PC-3 (cell line): ENCODE measurements around the gene TTC21B. TPM values are rescaled to one million over a fixed set of nuclear protein-coding genes. Genes with fewer than 3 reads are reported as not detected.

Experiments
- ATAC-seq: fragments of 200-7000 bp; cut with Tn5 transposase; 2 replicates; pipeline ENCODE4 v1.9.1; 2020; ENCODE audit warnings: mild to moderate bottlenecking, moderate library complexity
- BruUV-seq: library from RNA; stranded (reverse); fragments of 400-500 nt; replicated peaks from 2 replicates; lab custom pipeline; 2021; lab: Mats Ljungman, UMichigan
- CTCF ChIA-PET: fragments of 300-600 bp; sonication (Branson Sonifier 250); formaldehyde crosslinking; loops from one replicate; lab custom pipeline; 2022; ENCODE audit warnings: antibody characterized with exemption; lab: Charles Lee
- POLR2A ChIA-PET: fragments of 300-600 bp; sonication (Branson Sonifier 250); formaldehyde crosslinking; loops from one replicate; lab custom pipeline; 2022; ENCODE audit warnings: antibody characterized with exemption; ENCODE audit not compliant: unreplicated experiment; lab: Charles Lee
- DNase-seq: peaks from one replicate; pipeline ENCODE4 v3.0.0-alpha.2; 2015
- H2AFZ ChIP-seq: fragments of 300-600 bp; sonication (generic); 2 replicates; pipeline ENCODE4 v1.6.0; 2016; ENCODE audit warnings: antibody characterized with exemption, low read length
- H3F3A ChIP-seq: fragments of 300-600 bp; sonication (generic); one replicate; pipeline ENCODE4 v1.6.0; 2017; ENCODE audit warnings: antibody characterized with exemption, low read length, control low read depth, mild to moderate bottlenecking; ENCODE audit not compliant: unreplicated experiment
- H3K27ac ChIP-seq: fragments of 300-600 bp; sonication (generic); 2 replicates; pipeline ENCODE4 v1.5.1; 2016; ENCODE audit warnings: mild to moderate bottlenecking, low read length
- H3K27me3 ChIP-seq: fragments of 300-600 bp; sonication (generic); 2 replicates; pipeline ENCODE4 v1.6.1; 2016; ENCODE audit warnings: low read length, mixed read lengths
- H3K36me3 ChIP-seq: fragments of 300-600 bp; sonication (generic); 2 replicates; pipeline ENCODE4 v1.6.1; 2016; ENCODE audit warnings: low read depth, mixed run types, low read length, mixed read lengths
- H3K4me1 ChIP-seq: fragments of 300-600 bp; sonication (generic); 2 replicates; pipeline ENCODE4 v1.5.1; 2016; ENCODE audit warnings: low read length; ENCODE audit not compliant: insufficient read depth
- H3K4me2 ChIP-seq: fragments of 300-600 bp; sonication (generic); 2 replicates; pipeline ENCODE4 v1.6.0; 2016; ENCODE audit warnings: low read length
- H3K4me3 ChIP-seq: fragments of 300-600 bp; sonication (generic); 2 replicates; pipeline ENCODE4 v1.5.1; 2016; ENCODE audit warnings: mild to moderate bottlenecking, low read length, mixed read lengths
- H3K79me2 ChIP-seq: fragments of 300-600 bp; sonication (generic); 2 replicates; pipeline ENCODE4 v1.6.1; 2017; ENCODE audit warnings: low read length, mixed read lengths
- H3K9ac ChIP-seq: fragments of 300-600 bp; sonication (generic); 2 replicates; pipeline ENCODE4 v1.6.0; 2016; ENCODE audit warnings: mild to moderate bottlenecking, low read length
- H3K9me2 ChIP-seq: fragments of 300-600 bp; sonication (generic); replicated peaks from 2 replicates; pipeline ENCODE4 v1.6.1; 2016; ENCODE audit warnings: mixed run types, low read length, mixed read lengths
- H3K9me3 ChIP-seq: fragments of 300-600 bp; sonication (generic); 2 replicates; pipeline ENCODE4 v1.6.1; 2016; ENCODE audit warnings: low read length, mixed read lengths
- H4K20me1 ChIP-seq: fragments of 300-600 bp; sonication (generic); 2 replicates; pipeline ENCODE4 v1.6.1; 2016; ENCODE audit warnings: low read length, mixed read lengths
- EZH2 ChIP-seq: fragments of 300-600 bp; sonication (generic); IDR thresholded peaks from one replicate; pipeline ENCODE4 v1.6.1; 2017; ENCODE audit warnings: antibody characterized with exemption, mild to moderate bottlenecking, low read length; ENCODE audit not compliant: unreplicated experiment
- EZH2phosphoT487 ChIP-seq: fragments of 300-600 bp; sonication (generic); IDR thresholded peaks from 2 replicates; pipeline ENCODE4 v1.6.1; 2018; ENCODE audit warnings: mild to moderate bottlenecking, antibody characterized with exemption, low read length, borderline replicate concordance
- intact Hi-C: fragments of 100-400 bp; cut with micrococcal nuclease; formaldehyde crosslinking; loops from 2 replicates; pipeline ENCODE4 v1.9.0; 2023
- total RNA-seq: library from RNA; depleted of rRNA; stranded (reverse); fragments of >200 nt; gene quantifications from 2 replicates; pipeline ENCODE4 v1.2.3, GENCODE V29; 2014
- TF ChIP-seq, protein P1 (sequence below): fragments of 300-600 bp; sonication (generic); conservative IDR thresholded peaks from 2 replicates; pipeline ENCODE4 v1.5.1; 2017; ENCODE audit warnings: antibody characterized with exemption, low read depth, mild to moderate bottlenecking, low read length

TTC21B gene
- total RNA-seq, 1 experiment from 2014 or later, result 35.5 TPM

- POLR2A ChIA-PET, result no interaction called here
- CTCF ChIA-PET, result interaction anchor here (0.6 kb wide), 1 partner anchor 46 kb away, joined by 3 read pairs; no protein-coding TSS in a partner anchor
- Histone ChIP-seq H2AFZ (no peak overlapping the region), H3K79me2 (no peaks in the 10 kb centered on the region), H3K4me2 (no peak overlapping the region), H4K20me1 (no peaks in the 10 kb centered on the region), H3K4me1 (no peaks in the 10 kb centered on the region), H3K9ac (no peak overlapping the region), H3K9me2 (no peaks in the 10 kb centered on the region), H3K27me3 (no peaks in the 10 kb centered on the region), H3K9me3 (no peaks in the 10 kb centered on the region), H3K4me3 (no peak overlapping the region), H3F3A (no peaks in the 10 kb centered on the region), H3K36me3 (peaks cover 8% of the 10 kb centered on the region; the same call in 1 of the 2 replicates), H3K27ac (no peak overlapping the region)
- DNase-seq (no peak), ATAC-seq (no peak)
- no TSS peak for BruUV-seq
- TF ChIP-seq, protein P1, sequence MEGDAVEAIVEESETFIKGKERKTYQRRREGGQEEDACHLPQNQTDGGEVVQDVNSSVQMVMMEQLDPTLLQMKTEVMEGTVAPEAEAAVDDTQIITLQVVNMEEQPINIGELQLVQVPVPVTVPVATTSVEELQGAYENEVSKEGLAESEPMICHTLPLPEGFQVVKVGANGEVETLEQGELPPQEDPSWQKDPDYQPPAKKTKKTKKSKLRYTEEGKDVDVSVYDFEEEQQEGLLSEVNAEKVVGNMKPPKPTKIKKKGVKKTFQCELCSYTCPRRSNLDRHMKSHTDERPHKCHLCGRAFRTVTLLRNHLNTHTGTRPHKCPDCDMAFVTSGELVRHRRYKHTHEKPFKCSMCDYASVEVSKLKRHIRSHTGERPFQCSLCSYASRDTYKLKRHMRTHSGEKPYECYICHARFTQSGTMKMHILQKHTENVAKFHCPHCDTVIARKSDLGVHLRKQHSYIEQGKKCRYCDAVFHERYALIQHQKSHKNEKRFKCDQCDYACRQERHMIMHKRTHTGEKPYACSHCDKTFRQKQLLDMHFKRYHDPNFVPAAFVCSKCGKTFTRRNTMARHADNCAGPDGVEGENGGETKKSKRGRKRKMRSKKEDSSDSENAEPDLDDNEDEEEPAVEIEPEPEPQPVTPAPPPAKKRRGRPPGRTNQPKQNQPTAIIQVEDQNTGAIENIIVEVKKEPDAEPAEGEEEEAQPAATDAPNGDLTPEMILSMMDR, result no peak
- TF ChIP-seq EZH2, result no peak
- no peak for TF ChIP-seq EZH2phosphoT487
- intact Hi-C loops, result no loop called here
Observed at GRCh38 chr2:165920748-165921147, 32.8 kb downstream of the TTC21B start.

DNA sequence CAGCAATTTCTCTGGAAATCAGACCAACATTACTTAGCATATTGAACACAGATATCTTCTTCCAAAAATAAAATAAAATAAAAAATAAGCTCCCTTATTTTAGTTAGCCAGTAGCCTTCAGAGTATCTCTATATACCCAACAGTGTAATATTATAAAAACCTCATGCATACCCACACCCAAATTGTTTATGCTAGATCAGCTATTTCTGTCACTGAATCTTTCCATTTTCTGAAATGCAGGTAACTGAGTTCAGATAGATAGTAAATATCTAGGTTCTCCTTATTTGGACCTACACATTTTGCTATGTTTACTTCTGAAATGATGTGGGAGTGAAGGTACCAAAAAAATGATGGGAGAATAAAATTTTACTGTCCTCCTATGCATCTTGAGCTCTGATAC lies 39.9 kb downstream of the TTC21B start:
- ChIA-PET CTCF (no interaction called here), POLR2A (no interaction called here)
- H3F3A ChIP-seq, result no peaks in the 10 kb centered on the region
- H3K27me3 ChIP-seq, result no peaks in the 10 kb centered on the region
- DNase-seq (no peak), ATAC-seq (no peak)
- H3K4me2 ChIP-seq, result no peak overlapping the region
- H3K79me2 ChIP-seq, result no peaks in the 10 kb centered on the region
- no peaks in the 10 kb centered on the region for H3K9me3 ChIP-seq
- H3K4me1 ChIP-seq, result peaks cover 10% of the 10 kb centered on the region
- H3K4me3 ChIP-seq, result no peak overlapping the region
- no TSS peak for BruUV-seq
- peaks cover 13% of the 10 kb centered on the region; the same call in 1 of the 2 replicates for H3K36me3 ChIP-seq
- intact Hi-C loops, result no loop called here
- TF ChIP-seq, protein P1, result no peak
- TF ChIP-seq EZH2, result no peak
- TF ChIP-seq EZH2phosphoT487, result no peak
- H2AFZ ChIP-seq, result no peak overlapping the region
- no peak overlapping the region for H3K9ac ChIP-seq
- H3K27ac ChIP-seq, result no peak overlapping the region
- H4K20me1 ChIP-seq, result no peaks in the 10 kb centered on the region
- no peaks in the 10 kb centered on the region for H3K9me2 ChIP-seq

- ChIA-PET CTCF (no interaction called here), POLR2A (no interaction called here)
- Histone ChIP-seq H2AFZ (no peak overlapping the region), H3K79me2 (no peaks in the 10 kb centered on the region), H3K27ac (no peak overlapping the region), H3K4me3 (no peak overlapping the region), H3K9me3 (no peaks in the 10 kb centered on the region), H3K36me3 (peaks cover 13% of the 10 kb centered on the region; the same call in 1 of the 2 replicates), H3K4me1 (peaks cover 10% of the 10 kb centered on the region), H3K27me3 (no peaks in the 10 kb centered on the region), H3F3A (no peaks in the 10 kb centered on the region), H3K4me2 (no peak overlapping the region), H3K9me2 (no peaks in the 10 kb centered on the region), H3K9ac (no peak overlapping the region), H4K20me1 (no peaks in the 10 kb centered on the region)
- DNase-seq, result no peak
- TF ChIP-seq, protein P1, result no peak
- TF ChIP-seq EZH2phosphoT487, result no peak
- no peak for TF ChIP-seq EZH2
- no peak for ATAC-seq
- intact Hi-C loops, result no loop called here
- BruUV-seq, result no TSS peak
Observed at GRCh38 chr2:165911981-165912380, 41.6 kb downstream of the TTC21B start.
